ENCODE measurements around the gene SPEN. TPM values are rescaled to one million over a fixed set of nuclear protein-coding genes. Genes with fewer than 3 reads are reported as not detected.
A peak's percentile ranks its signal among the peaks of the same experiment; 100 is the strongest.

Gene SPEN
- total and polyA plus RNA-seq, 2 of the 13 experiments (the other 11 are each of a cell fraction or from before 2014, with no cell fraction given), result 4.8 to 14.0 TPM

DNA sequence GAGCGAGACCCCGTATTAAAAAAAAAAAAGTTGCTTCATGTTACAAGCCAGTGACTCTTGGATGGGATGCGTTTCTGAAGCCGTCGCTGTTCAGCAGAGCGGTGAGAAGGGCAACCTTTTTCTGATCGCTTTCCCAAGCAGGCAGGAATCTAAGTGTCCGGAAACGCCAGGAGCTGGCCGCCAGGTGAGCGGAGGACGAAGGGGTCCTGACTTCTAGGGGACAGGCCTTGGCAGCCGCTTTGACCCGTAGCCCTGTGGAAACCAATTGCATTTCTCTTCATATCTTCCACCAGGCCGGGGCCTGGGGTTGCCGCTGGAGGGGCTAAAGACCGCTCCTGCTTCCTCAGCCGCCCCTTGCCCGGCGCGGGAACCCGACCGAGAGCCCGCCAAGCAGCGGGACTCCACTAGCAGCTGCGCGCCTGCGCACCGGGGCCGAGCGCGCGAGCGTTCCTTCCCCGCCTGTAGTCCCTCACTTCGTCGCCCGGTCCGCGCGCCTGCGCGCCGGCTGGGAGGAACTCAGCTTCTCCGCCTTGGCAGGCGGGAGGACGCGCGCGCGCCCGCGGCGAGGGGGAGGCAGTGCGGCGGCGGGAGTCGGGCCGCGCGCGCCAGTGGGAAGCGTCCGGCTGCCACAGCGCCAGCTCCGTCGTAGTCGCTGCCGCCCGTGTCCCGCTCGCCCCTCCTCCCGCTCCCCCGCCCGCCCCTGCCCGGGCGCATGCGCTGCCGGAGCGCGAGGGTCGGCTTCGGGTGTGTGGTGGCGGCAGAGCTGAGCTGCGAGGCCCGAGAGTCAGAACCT lies at the start of gene SPEN (continued):
- TF ChIP-seq ZGPAT (CRISPR knock-in tag; IDR thresholded peaks at IDR 0.05) (peak; percentile 50; the same call in 1 of the 2 replicates), ZNF446 (CRISPR knock-in tag; IDR thresholded peaks at IDR 0.05) (no peak), ETV6 (CRISPR knock-in tag; conservative IDR thresholded peaks at IDR 0.05) (peak; percentile 63; the same call in 1 of the 2 replicates), ZSCAN31 (CRISPR knock-in tag; IDR thresholded peaks at IDR 0.05; ENCODE audit: low read depth) (peak; percentile 71), TOPORS (CRISPR knock-in tag; IDR thresholded peaks at IDR 0.05) (no peak), ZSCAN29 (CRISPR knock-in tag; conservative IDR thresholded peaks at IDR 0.05) (no peak), ZMYM4 (CRISPR knock-in tag; IDR thresholded peaks at IDR 0.05) (0 out of 2 replicates have a peak, but pooled peaks have one; percentile 14), ZBTB42 (CRISPR knock-in tag; IDR thresholded peaks at IDR 0.05) (0 out of 2 replicates have a peak, but pooled peaks have one; percentile 61), ZNF773 (CRISPR knock-in tag; IDR thresholded peaks at IDR 0.05; ENCODE audit: borderline replicate concordance) (no peak), ZBTB20 (CRISPR knock-in tag; IDR thresholded peaks at IDR 0.05; ENCODE audit: borderline replicate concordance, low read depth) (no peak), RBFOX2 (IDR thresholded peaks at IDR 0.05; ENCODE audit: low read depth, low read length) (peak; percentile 90), KMT2B (CRISPR knock-in tag; IDR thresholded peaks at IDR 0.05) (peak; percentile 59), LCORL (IDR thresholded peaks at IDR 0.05) (no peak), LCORL (CRISPR knock-in tag; IDR thresholded peaks at IDR 0.05) (0 out of 2 replicates have a peak, but pooled peaks have one; percentile 33), ZNF616 (CRISPR knock-in tag; IDR thresholded peaks at IDR 0.05; ENCODE audit: low read depth) (no peak; the same call in 1 of the 2 replicates), PCBP1 (IDR thresholded peaks at IDR 0.05; ENCODE audit: borderline replicate concordance, low read depth, low read length) (no peak), ZFY (CRISPR knock-in tag; IDR thresholded peaks at IDR 0.05) (peak; percentile 75), ZMAT3 (CRISPR knock-in tag; conservative IDR thresholded peaks at IDR 0.05) (peak; percentile 77), ZFP62 (CRISPR knock-in tag; IDR thresholded peaks at IDR 0.05) (no peak), KDM5A (IDR thresholded peaks at IDR 0.05; ENCODE audit: borderline replicate concordance, low read length) (peak; percentile 64; the same call in 1 of the 2 replicates), MXD3 (CRISPR knock-in tag; IDR thresholded peaks at IDR 0.05) (peak; percentile 49; the same call in 1 of the 2 replicates), ASH2L (IDR thresholded peaks at IDR 0.05; ENCODE audit: insufficient read length, low read depth, low read length) (no peak), CSRNP1 (CRISPR knock-in tag; IDR thresholded peaks at IDR 0.05) (0 out of 2 replicates have a peak, but pooled peaks have one; percentile 12), ZNF770 (CRISPR knock-in tag; IDR thresholded peaks at IDR 0.05) (peak; percentile 9; the same call in 1 of the 2 replicates), GFI1 (CRISPR knock-in tag; IDR thresholded peaks at IDR 0.05; ENCODE audit: borderline replicate concordance) (0 out of 2 replicates have a peak, but pooled peaks have one; percentile 18)
